GM12892 (cell line): Measurements from ENCODE around the gene CCNJL.

ENCODE experiments used
- POLR2A ChIP-seq: IDR thresholded peaks from 2 replicates; pipeline ENCODE4 v1.6.1; 2011; ENCODE audit warnings: low read depth, low read length, control low read depth
- POLR2AphosphoS5 ChIP-seq: IDR thresholded peaks from 2 replicates; pipeline ENCODE4 v1.6.1; 2011; ENCODE audit warnings: low read depth, low read length, control low read depth

DNA sequence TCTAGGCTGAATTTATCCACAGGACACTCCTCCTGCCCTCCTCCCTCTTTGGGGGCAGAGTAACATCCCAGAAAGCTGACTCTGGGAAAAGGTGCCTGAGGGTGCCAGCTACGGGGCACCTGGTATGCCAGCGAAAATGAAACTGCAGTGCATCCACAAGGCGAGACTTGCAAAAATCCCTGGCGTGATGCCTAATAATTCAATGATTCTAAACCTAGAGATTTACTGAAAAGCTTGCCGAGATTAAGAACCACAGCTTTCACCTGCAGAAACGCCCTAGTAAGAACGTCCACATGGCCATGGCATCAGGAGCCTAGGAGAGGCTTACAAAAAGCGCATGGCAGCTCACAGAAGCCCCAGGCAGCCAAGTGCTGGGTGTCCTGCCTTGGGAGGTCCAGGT is 20.9 kb downstream of the CCNJL start:
- TF ChIP-seq POLR2AphosphoS5, result no peak
- TF ChIP-seq POLR2A, result no peak
